ENCODE data around the gene SERPINA3.

Gene SERPINA3

DNA sequence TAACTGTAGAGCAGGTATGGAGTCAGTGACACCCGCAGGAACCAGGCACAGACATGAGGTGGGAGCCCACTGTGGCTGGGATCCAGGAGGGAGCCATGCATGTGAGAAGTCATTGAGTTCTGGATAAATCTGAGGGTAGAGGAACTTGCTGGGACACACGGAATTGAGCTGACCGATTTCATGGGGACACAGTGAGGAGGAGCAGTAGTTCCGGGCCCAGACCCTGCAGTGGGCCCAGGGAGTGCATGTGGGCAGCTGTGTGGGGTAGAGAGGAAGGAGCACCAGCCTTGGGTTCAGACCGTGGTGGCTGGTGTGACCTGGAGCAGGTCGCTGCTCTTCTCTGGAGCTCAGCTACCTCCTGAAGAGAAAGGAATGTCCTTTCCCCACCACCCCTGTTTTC lies 8.4 kb downstream of the SERPINA3 start:
- Histone ChIP-seq H3K36me3 (ENCODE audit: control insufficient read depth, low read length) (no peaks in the 10 kb centered on the region), H3K9me2 (replicated peaks; ENCODE audit: control insufficient read depth, low read length) (no peaks in the 10 kb centered on the region), H3K27me3 (ENCODE audit: control insufficient read depth, low read length) (peaks cover 4% of the 10 kb centered on the region; the same call in 1 of the 2 replicates)

DNA sequence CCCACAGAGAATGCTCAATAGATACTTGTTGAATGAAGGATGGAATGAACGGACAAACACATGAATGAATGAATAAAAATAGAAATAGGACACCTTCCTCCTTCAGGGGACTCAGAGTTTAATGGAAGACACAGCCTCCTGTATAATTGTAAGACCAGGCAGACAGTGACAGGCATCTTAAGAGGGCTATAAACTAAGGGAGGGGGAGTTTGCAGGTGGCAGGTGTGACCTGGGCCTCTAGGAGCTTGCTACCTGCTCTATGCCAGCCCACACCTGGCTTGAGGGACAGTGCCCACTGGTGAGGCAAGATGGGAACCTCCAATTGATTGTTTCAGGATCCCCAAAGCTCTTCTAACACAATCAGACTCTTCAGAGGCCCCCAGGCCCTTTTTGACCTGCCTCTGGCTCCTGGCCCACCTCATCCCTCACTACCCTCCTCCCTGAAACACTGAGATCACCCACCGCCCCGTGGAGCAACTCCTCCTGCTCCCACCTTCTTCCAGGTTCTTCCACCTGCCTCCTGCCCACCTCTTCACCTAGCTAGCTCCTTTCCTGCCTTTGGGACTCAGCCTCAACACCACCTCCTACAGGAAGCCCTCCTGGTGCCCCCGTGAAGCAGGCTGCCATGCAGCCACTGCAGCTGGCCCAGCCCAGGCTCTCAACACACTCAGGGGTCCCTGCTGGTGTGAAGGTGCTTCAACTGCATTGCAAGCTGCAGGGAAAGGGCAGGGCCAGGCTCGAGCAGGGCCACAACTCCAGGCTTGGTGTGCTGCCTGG lies 9.4 kb downstream of the SERPINA3 start:
- Histone ChIP-seq H3K79me2 (ENCODE audit: control insufficient read depth, low read length) (no peaks in the 10 kb centered on the region), H3K27me3 (ENCODE audit: control insufficient read depth, low read length) (peaks cover 4% of the 10 kb centered on the region; the same call in 1 of the 2 replicates), H3K4me2 (ENCODE audit: low read length) (no peak overlapping the region), H3K9me3 (ENCODE audit: control insufficient read depth, insufficient read depth, low read length) (peaks cover 24% of the 10 kb centered on the region), H3K4me3 (ENCODE audit: low read length) (no peak overlapping the region), H3K9me2 (replicated peaks; ENCODE audit: control insufficient read depth, low read length) (no peaks in the 10 kb centered on the region), H3F3A (ENCODE audit: control insufficient read depth, insufficient read depth) (no peaks in the 10 kb centered on the region), H3K4me1 (ENCODE audit: control insufficient read depth, low read length) (no peaks in the 10 kb centered on the region), H4K20me1 (ENCODE audit: control insufficient read depth, insufficient read depth, low read depth, low read length) (no peaks in the 10 kb centered on the region), H3K27ac (ENCODE audit: low read depth, low read length) (no peak overlapping the region), H3K36me3 (ENCODE audit: control insufficient read depth, low read length) (no peaks in the 10 kb centered on the region)
- TF ChIP-seq, protein P1, sequence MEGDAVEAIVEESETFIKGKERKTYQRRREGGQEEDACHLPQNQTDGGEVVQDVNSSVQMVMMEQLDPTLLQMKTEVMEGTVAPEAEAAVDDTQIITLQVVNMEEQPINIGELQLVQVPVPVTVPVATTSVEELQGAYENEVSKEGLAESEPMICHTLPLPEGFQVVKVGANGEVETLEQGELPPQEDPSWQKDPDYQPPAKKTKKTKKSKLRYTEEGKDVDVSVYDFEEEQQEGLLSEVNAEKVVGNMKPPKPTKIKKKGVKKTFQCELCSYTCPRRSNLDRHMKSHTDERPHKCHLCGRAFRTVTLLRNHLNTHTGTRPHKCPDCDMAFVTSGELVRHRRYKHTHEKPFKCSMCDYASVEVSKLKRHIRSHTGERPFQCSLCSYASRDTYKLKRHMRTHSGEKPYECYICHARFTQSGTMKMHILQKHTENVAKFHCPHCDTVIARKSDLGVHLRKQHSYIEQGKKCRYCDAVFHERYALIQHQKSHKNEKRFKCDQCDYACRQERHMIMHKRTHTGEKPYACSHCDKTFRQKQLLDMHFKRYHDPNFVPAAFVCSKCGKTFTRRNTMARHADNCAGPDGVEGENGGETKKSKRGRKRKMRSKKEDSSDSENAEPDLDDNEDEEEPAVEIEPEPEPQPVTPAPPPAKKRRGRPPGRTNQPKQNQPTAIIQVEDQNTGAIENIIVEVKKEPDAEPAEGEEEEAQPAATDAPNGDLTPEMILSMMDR (IDR thresholded peaks at IDR 0.05; ENCODE audit: low read depth, low read length, poor library complexity, severe bottlenecking), result no peak
- TF ChIP-seq EZH2phosphoT487 (IDR thresholded peaks at IDR 0.05; ENCODE audit: borderline replicate concordance, low read length), result no peak

More for the DNA sequence above, 8.4 kb downstream of the SERPINA3 start:
- H3K27ac ChIP-seq (ENCODE audit: low read depth, low read length), result no peak overlapping the region
- H4K20me1 ChIP-seq (ENCODE audit: control insufficient read depth, insufficient read depth, low read depth, low read length), result no peaks in the 10 kb centered on the region
- H3K4me2 ChIP-seq (ENCODE audit: low read length), result no peak overlapping the region
- peaks cover 24% of the 10 kb centered on the region for H3K9me3 ChIP-seq (ENCODE audit: control insufficient read depth, insufficient read depth, low read length)
- H3K4me3 ChIP-seq (ENCODE audit: low read length), result no peak overlapping the region
- no peaks in the 10 kb centered on the region for H3K4me1 ChIP-seq (ENCODE audit: control insufficient read depth, low read length)
- H3F3A ChIP-seq (ENCODE audit: control insufficient read depth, insufficient read depth), result no peaks in the 10 kb centered on the region
- TF ChIP-seq, protein P1 (IDR thresholded peaks at IDR 0.05; ENCODE audit: low read depth, low read length, poor library complexity, severe bottlenecking), result no peak
- no peak for TF ChIP-seq EZH2phosphoT487 (IDR thresholded peaks at IDR 0.05; ENCODE audit: borderline replicate concordance, low read length)
- H3K79me2 ChIP-seq (ENCODE audit: control insufficient read depth, low read length), result no peaks in the 10 kb centered on the region

DNA sequence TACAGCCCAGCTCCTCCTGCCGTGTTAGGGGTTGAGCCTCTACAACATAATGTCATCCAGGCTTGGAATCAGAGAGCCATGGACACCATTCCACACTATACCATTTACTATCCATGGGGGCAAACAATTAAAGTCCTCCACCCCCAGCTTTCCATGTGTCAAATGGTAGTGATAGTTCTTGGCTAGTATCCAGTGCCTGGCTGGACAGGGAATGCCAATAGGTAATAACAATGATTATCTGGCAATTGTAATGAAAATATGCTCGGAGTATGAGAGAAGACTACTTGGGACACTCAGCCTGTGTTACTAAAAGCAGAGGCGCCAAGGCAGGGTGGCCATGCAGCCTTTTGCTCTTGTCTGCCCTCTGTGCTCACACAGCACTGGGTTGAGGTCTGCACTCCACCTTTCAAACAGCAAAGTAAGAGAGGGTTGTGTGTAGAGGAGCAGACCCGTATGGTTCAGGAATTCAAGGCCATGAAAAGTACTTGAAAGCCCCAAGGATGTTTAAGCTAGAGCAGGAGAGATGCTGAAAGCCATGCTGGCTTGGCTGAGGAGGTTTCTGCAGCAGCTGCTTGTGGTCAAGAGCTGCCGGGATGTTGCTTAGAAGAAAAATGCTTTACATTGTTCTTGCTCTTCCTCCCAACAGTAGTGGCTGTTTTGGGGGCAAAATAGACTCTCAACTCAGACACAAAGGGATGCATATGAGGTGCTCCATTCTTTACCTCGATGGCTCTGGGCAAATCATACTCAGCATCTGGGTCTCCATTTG lies 10.6 kb downstream of the SERPINA3 start:
- Histone ChIP-seq H3K36me3 (ENCODE audit: control insufficient read depth, low read length) (no peaks in the 10 kb centered on the region), H3F3A (ENCODE audit: control insufficient read depth, insufficient read depth) (no peaks in the 10 kb centered on the region), H3K27me3 (ENCODE audit: control insufficient read depth, low read length) (peaks cover 9% of the 10 kb centered on the region), H3K27ac (ENCODE audit: low read depth, low read length) (no peak overlapping the region), H3K9me2 (replicated peaks; ENCODE audit: control insufficient read depth, low read length) (no peaks in the 10 kb centered on the region), H4K20me1 (ENCODE audit: control insufficient read depth, insufficient read depth, low read depth, low read length) (no peaks in the 10 kb centered on the region), H3K79me2 (ENCODE audit: control insufficient read depth, low read length) (no peaks in the 10 kb centered on the region), H3K4me3 (ENCODE audit: low read length) (no peak overlapping the region), H3K4me1 (ENCODE audit: control insufficient read depth, low read length) (no peaks in the 10 kb centered on the region), H3K9me3 (ENCODE audit: control insufficient read depth, insufficient read depth, low read length) (peaks cover 13% of the 10 kb centered on the region), H3K4me2 (ENCODE audit: low read length) (no peak overlapping the region)
- TF ChIP-seq EZH2phosphoT487 (IDR thresholded peaks at IDR 0.05; ENCODE audit: borderline replicate concordance, low read length), result no peak
- TF ChIP-seq, protein P1 (IDR thresholded peaks at IDR 0.05; ENCODE audit: low read depth, low read length, poor library complexity, severe bottlenecking), result no peak

All from DOHH2 (cell line).